GM23248 (cell line): ENCODE measurements around the gene PLEKHG2. TPM values are rescaled to one million over a fixed set of nuclear protein-coding genes. Genes with fewer than 3 reads are reported as not detected.
A peak's percentile ranks its signal among the peaks of the same experiment; 100 is the strongest.

Source experiments
- DNase-seq: peaks from one replicate; pipeline ENCODE4 v3.0.0-alpha.2; 2015
- H2AFZ ChIP-seq: fragments of 200-600 bp; sonication (generic); 2 replicates; pipeline ENCODE4 v1.6.1; 2016; ENCODE audit warnings: antibody characterized with exemption
- H3F3A ChIP-seq: fragments of 200-600 bp; sonication (generic); 2 replicates; pipeline ENCODE4 v1.6.1; 2016; ENCODE audit warnings: mild to moderate bottlenecking, antibody characterized with exemption, mixed run types; ENCODE audit not compliant: insufficient read depth
- H3K27ac ChIP-seq: fragments of 200-600 bp; sonication (generic); 2 replicates; pipeline ENCODE4 v1.5.1; 2016; ENCODE audit warnings: mild to moderate bottlenecking
- H3K27me3 ChIP-seq: fragments of 200-600 bp; sonication (generic); replicated peaks from 2 replicates; pipeline ENCODE4 v1.6.1; 2016; ENCODE audit warnings: mild to moderate bottlenecking; ENCODE audit not compliant: insufficient read depth
- H3K36me3 ChIP-seq: fragments of 200-600 bp; sonication (generic); 2 replicates; pipeline ENCODE4 v1.6.1; 2016; ENCODE audit warnings: low read depth, mild to moderate bottlenecking
- H3K4me1 ChIP-seq: fragments of 200-600 bp; sonication (generic); 2 replicates; pipeline ENCODE4 v1.6.1; 2016; ENCODE audit warnings: mild to moderate bottlenecking; ENCODE audit not compliant: insufficient read depth
- H3K4me2 ChIP-seq: fragments of 200-600 bp; sonication (generic); one replicate; pipeline ENCODE4 v1.6.1; 2016; ENCODE audit warnings: mild to moderate bottlenecking; ENCODE audit not compliant: unreplicated experiment
- H3K4me3 ChIP-seq: fragments of 200-600 bp; sonication (generic); 2 replicates; pipeline ENCODE4 v1.5.1; 2016; ENCODE audit warnings: mild to moderate bottlenecking
- H3K79me2 ChIP-seq: fragments of 200-600 bp; sonication (generic); 2 replicates; pipeline ENCODE4 v1.6.1; 2016; ENCODE audit warnings: mild to moderate bottlenecking; ENCODE audit not compliant: insufficient read depth
- H3K9ac ChIP-seq: fragments of 200-600 bp; sonication (generic); 2 replicates; pipeline ENCODE4 v1.6.1; 2016; ENCODE audit warnings: mild to moderate bottlenecking
- H3K9me2 ChIP-seq: fragments of 200-600 bp; sonication (generic); 2 replicates; pipeline ENCODE4 v1.6.1; 2016; ENCODE audit warnings: mixed run types, mild to moderate bottlenecking, moderate library complexity; ENCODE audit not compliant: insufficient read depth
- H3K9me3 ChIP-seq: fragments of 200-600 bp; sonication (generic); one replicate; pipeline ENCODE4 v1.6.1; 2017; ENCODE audit warnings: low read depth
- H4K20me1 ChIP-seq: fragments of 200-600 bp; sonication (generic); 2 replicates; pipeline ENCODE4 v1.6.0; 2016; ENCODE audit not compliant: insufficient read depth
- EZH2 ChIP-seq: fragments of 200-600 bp; sonication (generic); IDR thresholded peaks from 2 replicates; pipeline ENCODE4 v1.6.1; 2018; ENCODE audit warnings: antibody characterized with exemption, mild to moderate bottlenecking; ENCODE audit not compliant: insufficient read depth, poor library complexity, severe bottlenecking
- EZH2phosphoT487 ChIP-seq: fragments of 200-600 bp; sonication (generic); IDR thresholded peaks from 2 replicates; pipeline ENCODE4 v1.6.1; 2018; ENCODE audit warnings: antibody characterized with exemption, moderate library complexity, mild to moderate bottlenecking, low read depth; ENCODE audit not compliant: insufficient read depth
- WGBS, 2 experiments: methylation state at CpG; one replicate each; pipeline ENCODE4 v1.1.6; 2015 to 2017; ENCODE audit warnings: low lambda C conversion rate in 2 of 2, low coverage in 1 of 2; ENCODE audit errors: missing lambda C conversion rate in 2 of 2; 5-methylcytosine and 5-hydroxymethylcytosine counted together
- in situ Hi-C: fragments of 300-500 bp; cut with MboI; formaldehyde crosslinking; loops from 2 replicates; pipeline ENCODE4 v1.15.0; 2020
- polyA plus RNA-seq: library from polyadenylated mRNA; unstranded; fragments of >200 nt; fragmentation: Nextera tagmentation; extraction: Ambion mirVana; gene quantifications from 2 replicates; pipeline ENCODE4 v1.2.1, GENCODE V29; 2016
- total RNA-seq: library from RNA; depleted of rRNA; stranded (reverse); fragments of >200 nt; shearing (Covaris generic); gene quantifications from 2 replicates; pipeline ENCODE4 v1.2.3, GENCODE V29; 2014

The PLEKHG2 gene
- total and polyA plus RNA-seq, 2 experiments from 2014 or later: 12.0 to 12.2 TPM

GRCh38 chr19:39435499-39436349 lies 23.3 kb downstream of the PLEKHG2 start, which contains the start of gene RPS16:
Gene RPS16, minus strand, starts transcription at chr19:39435949. Its CDS starts 54 bp downstream, at chr19:39435895.
- no peaks in the 10 kb centered on the region for H4K20me1 ChIP-seq
- DNase-seq: peak; percentile 100

GRCh38 chr19:39436350-39436716 lies 23.9 kb downstream of the PLEKHG2 start:
- Histone ChIP-seq H3K9ac (peak overlapping the region; percentile 91), H3K27ac (peak overlapping the region; percentile 76), H3K9me2 (no peaks in the 10 kb centered on the region), H4K20me1 (no peaks in the 10 kb centered on the region), H3K79me2 (peaks cover 30% of the 10 kb centered on the region), H3F3A (peaks cover 49% of the 10 kb centered on the region), H3K27me3 (no peaks in the 10 kb centered on the region), H2AFZ (peak overlapping the region; percentile 77), H3K4me1 (peaks cover 15% of the 10 kb centered on the region), H3K36me3 (peaks cover 26% of the 10 kb centered on the region), H3K4me2 (peak overlapping the region; percentile 85), H3K9me3 (no peaks in the 10 kb centered on the region), H3K4me3 (peak overlapping the region; percentile 77)
- 0 to 20% methylated on average over 2 of the region's 2 CpGs for WGBS, 2 experiments
- in situ Hi-C loops: no loop called here
- TF ChIP-seq EZH2phosphoT487 (no peak), EZH2 (no peak)
- peak; percentile 38 for DNase-seq

More at GRCh38 chr19:39435499-39436349, 23.3 kb downstream of the PLEKHG2 start, which contains the start of gene RPS16:
- Histone ChIP-seq H3K4me1 (peaks cover 15% of the 10 kb centered on the region), H3K9me2 (no peaks in the 10 kb centered on the region), H3K4me2 (peak within 1 kb of the TSS; percentile 90), H3K27ac (peak within 1 kb of the TSS; percentile 76), H3K4me3 (peak within 1 kb of the TSS; percentile 94), H3F3A (peaks cover 49% of the 10 kb centered on the region), H3K9ac (peak within 1 kb of the TSS; percentile 91), H3K36me3 (peaks cover 26% of the 10 kb centered on the region), H3K27me3 (no peaks in the 10 kb centered on the region), H3K79me2 (peaks cover 30% of the 10 kb centered on the region), H2AFZ (peak within 1 kb of the TSS; percentile 77), H3K9me3 (no peaks in the 10 kb centered on the region)
- TF ChIP-seq EZH2phosphoT487 (no peak), EZH2 (no peak)
- WGBS, 2 experiments: 1% methylated on average over 49 to 61 of the region's 61 CpGs
- in situ Hi-C loops: no loop called here

GRCh38 chr19:39438270-39438934 lies 25.9 kb downstream of the PLEKHG2 start:
- Histone ChIP-seq H3K4me3 (no peak overlapping the region), H3K4me2 (no peak overlapping the region), H3K9me3 (no peaks in the 10 kb centered on the region), H3K27ac (peak overlapping the region; percentile 22; the same call in 1 of the 2 replicates), H4K20me1 (no peaks in the 10 kb centered on the region), H3K79me2 (peaks cover 24% of the 10 kb centered on the region), H3K36me3 (peaks cover 14% of the 10 kb centered on the region), H2AFZ (no peak overlapping the region), H3K9me2 (no peaks in the 10 kb centered on the region), H3F3A (peaks cover 42% of the 10 kb centered on the region), H3K4me1 (peaks cover 15% of the 10 kb centered on the region), H3K9ac (no peak overlapping the region), H3K27me3 (no peaks in the 10 kb centered on the region)
- WGBS, 2 experiments: 65 to 72% methylated on average over 9 of the region's 9 CpGs
- DNase-seq: peak; percentile 56
- in situ Hi-C loops: no loop called here
- no peak for TF ChIP-seq EZH2
- no peak for TF ChIP-seq EZH2phosphoT487

GRCh38 chr19:39444598-39445195 lies 32.2 kb downstream of the PLEKHG2 start:
- 1% methylated on average over 16 to 17 of the region's 17 CpGs for WGBS, 2 experiments
- Histone ChIP-seq H3K9ac (peak overlapping the region; percentile 96), H3F3A (peaks cover 34% of the 10 kb centered on the region), H3K9me3 (no peaks in the 10 kb centered on the region), H3K4me3 (peak overlapping the region; percentile 84), H4K20me1 (no peaks in the 10 kb centered on the region), H3K9me2 (no peaks in the 10 kb centered on the region), H3K27me3 (no peaks in the 10 kb centered on the region), H3K27ac (peak overlapping the region; percentile 87), H2AFZ (peak overlapping the region; percentile 64), H3K79me2 (peaks cover 55% of the 10 kb centered on the region), H3K4me1 (peaks cover 25% of the 10 kb centered on the region), H3K4me2 (peak overlapping the region; percentile 91), H3K36me3 (no peaks in the 10 kb centered on the region)
- no peak for TF ChIP-seq EZH2
- no peak for TF ChIP-seq EZH2phosphoT487
- in situ Hi-C loops: no loop called here
- peak; percentile 58 for DNase-seq
